Measurements from ENCODE around the gene DRD4.

DRD4 gene

DNA sequence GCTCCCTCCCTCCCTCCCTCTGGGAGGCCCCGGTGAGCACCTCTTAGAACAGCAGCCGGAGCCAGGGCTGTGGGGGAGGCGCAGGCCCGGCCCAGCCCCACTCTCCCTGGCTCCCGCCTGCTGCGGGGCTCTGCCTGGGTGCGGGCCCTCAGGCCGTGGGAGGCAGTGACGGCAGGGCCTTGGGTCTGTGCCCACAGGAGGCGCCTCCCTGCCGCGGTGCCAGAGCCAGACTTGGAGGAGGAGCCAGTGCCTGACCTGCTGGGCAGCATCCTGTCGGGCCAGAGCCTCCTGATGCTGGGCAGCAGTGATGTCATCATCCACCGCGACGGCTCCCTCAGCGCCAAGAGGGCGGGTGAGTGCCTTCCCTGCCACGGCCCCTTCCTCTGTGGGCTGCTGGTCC lies 30.8 kb upstream of the DRD4 start:
- no peak overlapping the region for H3K27ac ChIP-seq

DNA sequence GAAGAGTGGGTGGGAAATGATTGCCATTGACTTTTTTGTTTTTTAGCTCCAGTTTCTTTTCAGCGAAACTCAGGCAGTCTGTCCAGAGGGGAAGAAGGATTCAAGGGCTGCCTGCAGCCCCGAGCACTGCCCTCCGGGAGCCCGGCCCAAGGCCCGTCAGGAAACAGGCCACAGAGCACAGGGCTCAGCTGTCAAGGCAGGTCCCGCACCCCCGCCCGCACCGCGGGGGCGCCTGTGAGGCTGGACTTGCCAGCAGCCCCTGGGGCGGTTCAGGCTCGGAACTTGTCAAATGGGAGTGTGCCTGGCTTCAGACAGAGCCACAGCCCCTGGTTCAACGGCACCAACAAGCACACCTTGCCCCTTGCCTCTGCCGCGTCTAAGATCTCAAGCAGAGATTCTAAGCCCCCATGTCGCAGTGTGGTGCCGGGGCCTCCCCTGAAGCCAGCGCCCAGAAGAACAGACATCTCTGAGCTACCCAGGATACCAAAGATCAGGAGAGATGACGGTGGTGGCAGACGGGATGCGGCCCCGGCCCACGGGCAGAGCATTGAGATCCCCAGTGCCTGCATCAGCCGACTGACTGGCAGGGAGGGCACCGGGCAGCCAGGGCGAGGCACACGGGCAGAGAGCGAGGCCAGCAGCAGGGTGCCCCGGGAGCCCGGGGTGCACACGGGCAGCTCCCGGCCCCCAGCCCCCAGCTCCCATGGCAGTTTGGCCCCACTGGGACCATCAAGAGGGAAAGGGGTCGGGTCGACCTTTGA lies 29.9 kb upstream of the DRD4 start:
- Histone ChIP-seq H3K9me3 (no peaks in the 10 kb centered on the region), H3K27ac (no peak overlapping the region), H3K27me3 (no peaks in the 10 kb centered on the region), H3K36me3 (peaks cover 98% of the 10 kb centered on the region), H3K4me1 (ENCODE audit: control insufficient read depth in 1 of 2, insufficient read depth in 1 of 2, low read depth in 1 of 2, low read length in 1 of 2) (no peaks in the 10 kb centered on the region), H3K4me3 (ENCODE audit: low read depth in 1 of 2, low read length in 1 of 2) (no peak overlapping the region)
- TF ChIP-seq, protein P1, sequence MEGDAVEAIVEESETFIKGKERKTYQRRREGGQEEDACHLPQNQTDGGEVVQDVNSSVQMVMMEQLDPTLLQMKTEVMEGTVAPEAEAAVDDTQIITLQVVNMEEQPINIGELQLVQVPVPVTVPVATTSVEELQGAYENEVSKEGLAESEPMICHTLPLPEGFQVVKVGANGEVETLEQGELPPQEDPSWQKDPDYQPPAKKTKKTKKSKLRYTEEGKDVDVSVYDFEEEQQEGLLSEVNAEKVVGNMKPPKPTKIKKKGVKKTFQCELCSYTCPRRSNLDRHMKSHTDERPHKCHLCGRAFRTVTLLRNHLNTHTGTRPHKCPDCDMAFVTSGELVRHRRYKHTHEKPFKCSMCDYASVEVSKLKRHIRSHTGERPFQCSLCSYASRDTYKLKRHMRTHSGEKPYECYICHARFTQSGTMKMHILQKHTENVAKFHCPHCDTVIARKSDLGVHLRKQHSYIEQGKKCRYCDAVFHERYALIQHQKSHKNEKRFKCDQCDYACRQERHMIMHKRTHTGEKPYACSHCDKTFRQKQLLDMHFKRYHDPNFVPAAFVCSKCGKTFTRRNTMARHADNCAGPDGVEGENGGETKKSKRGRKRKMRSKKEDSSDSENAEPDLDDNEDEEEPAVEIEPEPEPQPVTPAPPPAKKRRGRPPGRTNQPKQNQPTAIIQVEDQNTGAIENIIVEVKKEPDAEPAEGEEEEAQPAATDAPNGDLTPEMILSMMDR (IDR thresholded peaks at IDR 0.05), result no peak

More for the DNA sequence above, 30.8 kb upstream of the DRD4 start:
- Histone ChIP-seq H3K4me3 (ENCODE audit: low read depth in 1 of 2, low read length in 1 of 2) (no peak overlapping the region), H3K36me3 (peaks cover 98% of the 10 kb centered on the region), H3K27me3 (no peaks in the 10 kb centered on the region), H3K9me3 (no peaks in the 10 kb centered on the region), H3K4me1 (ENCODE audit: control insufficient read depth in 1 of 2, insufficient read depth in 1 of 2, low read depth in 1 of 2, low read length in 1 of 2) (no peaks in the 10 kb centered on the region)
- TF ChIP-seq, protein P1 (IDR thresholded peaks at IDR 0.05), result no peak

DNA sequence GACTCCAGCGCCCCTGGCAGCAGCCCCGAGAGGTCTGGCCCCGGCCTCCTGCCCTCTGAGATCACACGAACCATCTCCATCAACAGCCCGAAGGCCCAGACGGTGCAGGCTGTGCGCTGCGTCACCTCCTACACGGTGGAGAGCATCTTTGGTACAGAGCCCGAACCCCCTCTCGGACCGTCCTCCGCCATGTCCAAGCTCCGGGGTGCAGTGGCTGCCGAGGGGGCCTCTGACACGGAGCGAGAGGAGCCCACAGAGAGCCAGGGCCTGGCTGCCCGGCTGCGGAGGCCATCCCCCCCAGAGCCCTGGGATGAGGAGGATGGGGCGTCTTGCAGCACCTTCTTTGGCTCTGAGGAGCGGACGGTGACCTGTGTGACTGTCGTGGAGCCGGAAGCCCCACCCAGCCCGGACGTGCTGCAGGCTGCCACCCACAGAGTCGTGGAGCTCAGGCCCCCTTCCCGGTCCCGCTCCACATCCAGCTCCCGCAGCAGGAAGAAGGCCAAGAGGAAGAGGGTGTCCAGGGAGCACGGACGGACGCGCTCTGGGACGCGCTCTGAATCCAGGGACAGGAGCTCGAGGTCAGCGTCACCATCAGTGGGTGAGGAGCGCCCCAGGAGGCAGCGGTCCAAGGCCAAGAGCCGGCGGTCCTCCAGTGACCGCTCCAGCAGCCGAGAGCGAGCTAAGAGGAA lies 29.0 kb upstream of the DRD4 start:
- Histone ChIP-seq H3K27me3 (no peaks in the 10 kb centered on the region), H3K36me3 (peaks cover 98% of the 10 kb centered on the region), H3K4me1 (ENCODE audit: control insufficient read depth in 1 of 2, insufficient read depth in 1 of 2, low read depth in 1 of 2, low read length in 1 of 2) (no peaks in the 10 kb centered on the region), H3K9me3 (no peaks in the 10 kb centered on the region), H3K4me3 (ENCODE audit: low read depth in 1 of 2, low read length in 1 of 2) (no peak overlapping the region), H3K27ac (no peak overlapping the region)
- TF ChIP-seq, protein P1 (IDR thresholded peaks at IDR 0.05), result no peak

DNA sequence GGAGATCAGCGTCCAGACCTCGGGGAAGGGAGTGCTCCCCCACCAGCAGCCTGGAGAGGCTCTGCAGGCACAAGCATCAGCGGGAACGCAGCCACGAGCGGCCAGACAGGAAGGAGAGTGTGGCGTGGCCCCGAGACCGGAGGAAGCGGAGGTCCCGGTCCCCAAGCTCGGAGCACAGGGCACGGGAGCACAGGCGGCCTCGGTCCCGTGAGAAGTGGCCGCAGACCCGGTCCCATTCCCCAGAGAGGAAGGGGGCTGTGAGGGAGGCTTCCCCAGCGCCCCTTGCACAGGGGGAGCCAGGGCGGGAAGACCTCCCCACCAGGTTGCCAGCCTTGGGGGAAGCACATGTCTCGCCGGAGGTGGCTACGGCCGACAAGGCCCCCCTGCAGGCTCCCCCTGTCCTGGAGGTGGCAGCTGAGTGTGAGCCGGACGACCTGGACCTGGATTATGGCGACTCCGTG lies 28.2 kb upstream of the DRD4 start:
- peaks cover 100% of the 10 kb centered on the region for H3K36me3 ChIP-seq
- no peak overlapping the region for H3K4me3 ChIP-seq (ENCODE audit: low read depth in 1 of 2, low read length in 1 of 2)
- TF ChIP-seq, protein P1 (IDR thresholded peaks at IDR 0.05), result no peak
- peaks cover 2% of the 10 kb centered on the region in 2 experiments for H3K4me1 ChIP-seq (ENCODE audit: control insufficient read depth in 1 of 2, insufficient read depth in 1 of 2, low read depth in 1 of 2, low read length in 1 of 2)
- no peak overlapping the region for H3K27ac ChIP-seq
- no peaks in the 10 kb centered on the region for H3K9me3 ChIP-seq
- H3K27me3 ChIP-seq, result no peaks in the 10 kb centered on the region

DNA sequence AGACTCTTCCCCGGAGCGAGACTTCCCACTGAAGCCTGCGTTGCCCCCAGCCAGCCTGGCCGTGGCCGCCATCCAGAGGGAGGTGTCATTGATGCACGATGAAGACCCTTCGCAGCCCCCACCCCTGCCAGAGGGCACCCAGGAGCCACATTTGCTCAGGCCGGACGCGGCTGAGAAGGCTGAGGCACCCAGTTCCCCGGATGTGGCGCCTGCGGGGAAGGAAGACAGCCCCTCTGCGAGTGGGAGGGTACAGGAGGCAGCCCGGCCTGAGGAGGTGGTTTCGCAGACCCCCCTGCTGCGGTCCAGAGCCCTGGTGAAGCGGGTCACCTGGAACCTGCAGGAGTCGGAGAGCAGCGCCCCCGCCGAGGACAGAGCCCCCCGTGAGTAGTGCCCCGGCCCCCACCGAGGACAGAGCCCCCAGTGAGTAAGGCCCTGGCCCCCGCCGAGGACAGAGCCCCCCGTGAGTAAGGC lies 27.7 kb upstream of the DRD4 start:
- Histone ChIP-seq H3K36me3 (peaks cover 100% of the 10 kb centered on the region), H3K9me3 (no peaks in the 10 kb centered on the region), H3K27me3 (no peaks in the 10 kb centered on the region), H3K4me3 (ENCODE audit: low read depth in 1 of 2, low read length in 1 of 2) (no peak overlapping the region), H3K4me1 (ENCODE audit: control insufficient read depth in 1 of 2, insufficient read depth in 1 of 2, low read depth in 1 of 2, low read length in 1 of 2) (peaks cover 7 to 8% of the 10 kb centered on the region in 2 experiments), H3K27ac (no peak overlapping the region)
- TF ChIP-seq, protein P1 (IDR thresholded peaks at IDR 0.05), result no peak

Measured in neutrophil (primary cell).